ENCODE measurements around the gene EEIG2. TPM values are rescaled to one million over a fixed set of nuclear protein-coding genes. Genes with fewer than 3 reads are reported as not detected.

EEIG2 gene
- total and polyA plus RNA-seq, 2 donors (not counting 3 experiments of a cell fraction or from before 2014, with no cell fraction given): 2.5 to 7.2 TPM

GRCh38 chr1:108570128-108570527 lies 10.2 kb downstream of the EEIG2 start:
- no TSS peak for BruUV-seq (replicated peaks)
- Histone ChIP-seq H2AFZ (ENCODE audit: low read depth, low read length) (no peak overlapping the region), H3K27me3 (ENCODE audit: control insufficient read depth in 2 of 2, insufficient read depth in 2 of 2, low read length in 2 of 2) (no peaks in the 10 kb centered on the region), H4K20me1 (replicated peaks; ENCODE audit: control insufficient read depth, extremely low read depth, insufficient read depth, low read length) (no peaks in the 10 kb centered on the region), H3K36me3 (ENCODE audit: control insufficient read depth in 2 of 2, extremely low read depth in 1 of 2, insufficient read depth in 2 of 2, low read length in 2 of 2) (no peaks in the 10 kb centered on the region), H3K79me2 (ENCODE audit: control insufficient read depth, insufficient read depth, low read length) (no peaks in the 10 kb centered on the region), H3K4me3 (replicated peaks in 1 of 3; ENCODE audit: insufficient read depth in 1 of 3, low read depth in 1 of 3, low read length in 3 of 3) (no peak overlapping the region), H3K9ac (replicated peaks; ENCODE audit: extremely low read depth, insufficient read depth, low read length) (no peak overlapping the region), H3K9me1 (replicated peaks; ENCODE audit: control insufficient read depth, extremely low read depth, insufficient read depth, low read length) (no peaks in the 10 kb centered on the region), H3K4me2 (ENCODE audit: insufficient read depth, low read length) (no peak overlapping the region), H3K9me3 (replicated peaks; ENCODE audit: control insufficient read depth, insufficient read depth, low read length) (no peaks in the 10 kb centered on the region), H3K27ac (ENCODE audit: insufficient read depth, low read depth, low read length) (no peak overlapping the region), H3K4me1 (ENCODE audit: control insufficient read depth, extremely low read depth, insufficient read depth, low read length) (peaks cover 3% of the 10 kb centered on the region)
- ChIA-PET CTCF (interaction anchor here (2.8 to 3.1 kb wide), 2 partner anchors 10 to 73 kb away, joined by 12 to 13 read pairs; partner anchors contain the start of gene EEIG2), POLR2A (no interaction called here)
- TF ChIP-seq JUN (IDR thresholded peaks at IDR 0.05; ENCODE audit: borderline replicate concordance, insufficient read depth, insufficient read length, low read depth): no peak
- TF ChIP-seq CTCF (IDR thresholded peaks at IDR 0.05; ENCODE audit: extremely low read depth in 1 of 2, insufficient read depth in 1 of 2, low read depth in 1 of 2, low read length in 2 of 2): peak in 1 of 2 donors; percentile 40
- TF ChIP-seq EZH2 (IDR thresholded peaks at IDR 0.05; ENCODE audit: borderline replicate concordance, low read depth, low read length, severe bottlenecking): no peak
- intact Hi-C loops (cut with micrococcal nuclease): loop anchor here (1.0 kb wide), 1 partner anchor 9 kb away; no protein-coding TSS in a partner anchor
- DNase-seq (ENCODE audit: low read depth, low spot score) (no peak), FAIRE-seq (peak; percentile 72)
- dilution Hi-C loops (cut with MboI; ENCODE audit: extremely low pct_ligation_motif_present, low sequenced_read_pairs): no loop called here

GRCh38 chr1:108570998-108571401 lies 11.1 kb downstream of the EEIG2 start:
- TF ChIP-seq MAX (IDR thresholded peaks at IDR 0.05; ENCODE audit: insufficient read depth, insufficient read length) (no peak), JUN (IDR thresholded peaks at IDR 0.05; ENCODE audit: borderline replicate concordance, insufficient read depth, insufficient read length, low read depth) (no peak), CTCF (IDR thresholded peaks at IDR 0.05; ENCODE audit: extremely low read depth in 1 of 2, insufficient read depth in 1 of 2, low read depth in 1 of 2, low read length in 2 of 2) (no peak), MYC (IDR thresholded peaks at IDR 0.05; ENCODE audit: low read depth, low read length) (no peak), FOS (IDR thresholded peaks at IDR 0.05; ENCODE audit: borderline replicate concordance, insufficient read depth, low read length) (no peak), EZH2 (IDR thresholded peaks at IDR 0.05; ENCODE audit: borderline replicate concordance, low read depth, low read length, severe bottlenecking) (no peak), POLR2A (IDR thresholded peaks at IDR 0.05; ENCODE audit: low read depth, low read length) (no peak), GATA2 (IDR thresholded peaks at IDR 0.05; ENCODE audit: insufficient read depth, insufficient read length, low read depth, low read length) (no peak), POLR2AphosphoS5 (IDR thresholded peaks at IDR 0.05; ENCODE audit: insufficient read depth, low read depth, low read length) (no peak)
- Histone ChIP-seq H3K9me3 (replicated peaks; ENCODE audit: control insufficient read depth, insufficient read depth, low read length) (no peaks in the 10 kb centered on the region), H4K20me1 (replicated peaks; ENCODE audit: control insufficient read depth, extremely low read depth, insufficient read depth, low read length) (no peaks in the 10 kb centered on the region), H3K9ac (replicated peaks; ENCODE audit: extremely low read depth, insufficient read depth, low read length) (no peak overlapping the region), H3K4me1 (ENCODE audit: control insufficient read depth, extremely low read depth, insufficient read depth, low read length) (peaks cover 7% of the 10 kb centered on the region), H3K27me3 (ENCODE audit: control insufficient read depth in 2 of 2, insufficient read depth in 2 of 2, low read length in 2 of 2) (no peaks in the 10 kb centered on the region), H3K9me1 (replicated peaks; ENCODE audit: control insufficient read depth, extremely low read depth, insufficient read depth, low read length) (no peaks in the 10 kb centered on the region), H3K79me2 (ENCODE audit: control insufficient read depth, insufficient read depth, low read length) (no peaks in the 10 kb centered on the region), H3K4me2 (ENCODE audit: insufficient read depth, low read length) (no peak overlapping the region), H3K36me3 (ENCODE audit: control insufficient read depth in 2 of 2, extremely low read depth in 1 of 2, insufficient read depth in 2 of 2, low read length in 2 of 2) (no peaks in the 10 kb centered on the region), H3K4me3 (replicated peaks in 1 of 3; ENCODE audit: insufficient read depth in 1 of 3, low read depth in 1 of 3, low read length in 3 of 3) (no peak overlapping the region), H3K27ac (ENCODE audit: insufficient read depth, low read depth, low read length) (no peak overlapping the region), H2AFZ (ENCODE audit: low read depth, low read length) (no peak overlapping the region)
- intact Hi-C loops (cut with micrococcal nuclease): loop anchor here (1.0 kb wide), 1 partner anchor 10 kb away; no protein-coding TSS in a partner anchor
- FAIRE-seq: no peak
- dilution Hi-C loops (cut with MboI; ENCODE audit: extremely low pct_ligation_motif_present, low sequenced_read_pairs): no loop called here
- no peak for DNase-seq (ENCODE audit: low read depth, low spot score)
- ChIA-PET POLR2A (no interaction called here), CTCF (interaction anchor here (2.8 to 3.1 kb wide), 2 partner anchors 10 to 73 kb away, joined by 12 to 13 read pairs; partner anchors contain the start of gene EEIG2)
- BruUV-seq (replicated peaks): no TSS peak

Measured in endothelial cell of umbilical vein (primary cell).